HepG2 (cell line): ENCODE data around the gene M1AP. TPM values are rescaled to one million over a fixed set of nuclear protein-coding genes. Genes with fewer than 3 reads are reported as not detected.

Experiments used
- ARNTL ChIP-seq: sonication (generic); formaldehyde crosslinking; IDR thresholded peaks from 2 replicates; pipeline ENCODE4 v1.4.0; 2020; ENCODE audit warnings: mild to moderate bottlenecking, missing genetic modification reagents
- GMEB2 ChIP-seq: IDR thresholded peaks from 2 replicates; pipeline ENCODE4 v1.6.1; 2016; ENCODE audit warnings: missing biosample characterization, missing genetic modification reagents, low read depth
- GTF3A ChIP-seq: sonication (generic); formaldehyde crosslinking; conservative IDR thresholded peaks from 2 replicates; pipeline ENCODE4 v1.4.0; 2020; ENCODE audit warnings: mild to moderate bottlenecking, missing genetic modification reagents
- KDM3A ChIP-seq: IDR thresholded peaks from 2 replicates; pipeline ENCODE4 v1.6.1; 2018; ENCODE audit warnings: low read depth, missing compliant biosample characterization
- KLF11 ChIP-seq: IDR thresholded peaks from 2 replicates; pipeline ENCODE4 v1.6.1; 2016; ENCODE audit warnings: missing compliant biosample characterization
- SAP130 ChIP-seq: IDR thresholded peaks from 2 replicates; pipeline ENCODE4 v1.6.1; 2016; ENCODE audit warnings: low read depth
- SP4 ChIP-seq: sonication (generic); formaldehyde crosslinking; IDR thresholded peaks from 2 replicates; pipeline ENCODE4 v1.8.1; 2023; ENCODE audit warnings: mild to moderate bottlenecking, missing genetic modification reagents
- TFAP4 ChIP-seq: sonication (generic); IDR thresholded peaks from 2 replicates; pipeline ENCODE4 v1.6.1; 2016; ENCODE audit warnings: low read depth, borderline replicate concordance
- ZKSCAN1 ChIP-seq: fragments of 150-350 bp; IDR thresholded peaks from 2 replicates; pipeline ENCODE4 v1.6.1; 2014; ENCODE audit warnings: low read length
- ZNF10 ChIP-seq: sonication (generic); formaldehyde crosslinking; IDR thresholded peaks from 2 replicates; pipeline ENCODE4 v1.4.0; 2020; ENCODE audit warnings: mild to moderate bottlenecking, low read depth, missing genetic modification reagents, borderline replicate concordance
- ZNF296 ChIP-seq: sonication (generic); formaldehyde crosslinking; conservative IDR thresholded peaks from 2 replicates; pipeline ENCODE4 v1.5.0; 2020; ENCODE audit warnings: mild to moderate bottlenecking, missing genetic modification reagents
- ZNF431 ChIP-seq: sonication (generic); formaldehyde crosslinking; IDR thresholded peaks from 2 replicates; pipeline ENCODE4 v1.9.0; 2022; ENCODE audit warnings: missing genetic modification reagents, low read depth, mild to moderate bottlenecking, borderline replicate concordance
- ZNF607 ChIP-seq: sonication (generic); formaldehyde crosslinking; IDR thresholded peaks from 2 replicates; pipeline ENCODE4 v1.5.1; 2020; ENCODE audit warnings: missing genetic modification reagents, mild to moderate bottlenecking, borderline replicate concordance
- ZNF660 ChIP-seq: sonication (generic); formaldehyde crosslinking; IDR thresholded peaks from 2 replicates; pipeline ENCODE4 v1.5.1; 2020; ENCODE audit warnings: mild to moderate bottlenecking, low read depth, missing genetic modification reagents, borderline replicate concordance
- ZSCAN5A ChIP-seq: sonication (generic); formaldehyde crosslinking; IDR thresholded peaks from 2 replicates; pipeline ENCODE4 v1.8.0; 2022; ENCODE audit warnings: mild to moderate bottlenecking, missing genetic modification reagents, borderline replicate concordance
- polyA plus RNA-seq, 8 experiments: library from polyadenylated mRNA; depleted of rRNA in 3 of 8; stranded (reverse) in 7 of 8; unstranded in 1 of 8; fragments of >200 nt; fragmentation: Illumina TruSeq in 4 of 8; extraction: Trizol in 4 of 8; gene quantifications; 2 replicates each; pipeline versions ENCODE4 v1.2.1 to v1.2.3, GENCODE V29; 2011 to 2016; ENCODE audit warnings: low read depth in 4 of 8, missing spikeins in 1 of 8, mixed read lengths in 1 of 8; ENCODE audit not compliant: insufficient read depth in 1 of 8
- total RNA-seq, 5 experiments: library from RNA; depleted of rRNA; stranded (reverse); fragments of >200 nt; fragmentation: Illumina TruSeq; extraction: Trizol; gene quantifications; 2 replicates each; pipeline ENCODE4 v1.2.3, GENCODE V29; 2016; ENCODE audit warnings: low read depth in 1 of 5
- TF ChIP-seq, protein P1 (sequence below): sonication (generic); formaldehyde crosslinking; IDR thresholded peaks from 2 replicates; pipeline ENCODE4 v1.5.1; 2020; ENCODE audit warnings: missing genetic modification reagents, mild to moderate bottlenecking, borderline replicate concordance
- TF ChIP-seq, protein P2 (sequence below): sonication (generic); formaldehyde crosslinking; IDR thresholded peaks from 2 replicates; pipeline ENCODE4 v1.8.1; 2023; ENCODE audit warnings: mild to moderate bottlenecking, missing genetic modification reagents
- TF ChIP-seq, protein P3 (sequence below): sonication (generic); formaldehyde crosslinking; IDR thresholded peaks from 2 replicates; pipeline ENCODE4 v1.4.0; 2020; ENCODE audit warnings: missing genetic modification reagents

M1AP gene
- total and polyA plus RNA-seq, 2 of the 13 experiments (the other 11 are each of a cell fraction or from before 2014, with no cell fraction given): not detected

GRCh38 chr2:74525717-74526648 lies 122.1 kb downstream of the M1AP start, which contains the start of gene DQX1 (continued):
- no peak; the same call in 1 of the 2 replicates for TF ChIP-seq TFAP4
- TF ChIP-seq ZNF296 (CRISPR knock-in tag): no peak
- TF ChIP-seq ARNTL (CRISPR knock-in tag): no peak
- TF ChIP-seq ZNF10 (CRISPR knock-in tag): no peak
- TF ChIP-seq KDM3A: no peak
- TF ChIP-seq GTF3A (CRISPR knock-in tag): no peak
- TF ChIP-seq, protein P1, sequence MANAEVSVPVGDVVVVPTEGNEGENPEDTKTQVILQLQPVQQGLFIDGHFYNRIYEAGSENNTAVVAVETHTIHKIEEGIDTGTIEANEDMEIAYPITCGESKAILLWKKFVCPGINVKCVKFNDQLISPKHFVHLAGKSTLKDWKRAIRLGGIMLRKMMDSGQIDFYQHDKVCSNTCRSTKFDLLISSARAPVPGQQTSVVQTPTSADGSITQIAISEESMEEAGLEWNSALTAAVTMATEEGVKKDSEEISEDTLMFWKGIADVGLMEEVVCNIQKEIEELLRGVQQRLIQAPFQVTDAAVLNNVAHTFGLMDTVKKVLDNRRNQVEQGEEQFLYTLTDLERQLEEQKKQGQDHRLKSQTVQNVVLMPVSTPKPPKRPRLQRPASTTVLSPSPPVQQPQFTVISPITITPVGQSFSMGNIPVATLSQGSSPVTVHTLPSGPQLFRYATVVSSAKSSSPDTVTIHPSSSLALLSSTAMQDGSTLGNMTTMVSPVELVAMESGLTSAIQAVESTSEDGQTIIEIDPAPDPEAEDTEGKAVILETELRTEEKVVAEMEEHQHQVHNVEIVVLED (CRISPR knock-in tag): peak; percentile 45
- TF ChIP-seq ZKSCAN1: no peak
- TF ChIP-seq, protein P2, sequence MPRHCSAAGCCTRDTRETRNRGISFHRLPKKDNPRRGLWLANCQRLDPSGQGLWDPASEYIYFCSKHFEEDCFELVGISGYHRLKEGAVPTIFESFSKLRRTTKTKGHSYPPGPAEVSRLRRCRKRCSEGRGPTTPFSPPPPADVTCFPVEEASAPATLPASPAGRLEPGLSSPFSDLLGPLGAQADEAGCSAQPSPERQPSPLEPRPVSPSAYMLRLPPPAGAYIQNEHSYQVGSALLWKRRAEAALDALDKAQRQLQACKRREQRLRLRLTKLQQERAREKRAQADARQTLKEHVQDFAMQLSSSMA: peak; percentile 49; the same call in 1 of the 2 replicates
- TF ChIP-seq SAP130: peak; percentile 98
- TF ChIP-seq ZNF607 (CRISPR knock-in tag): 0 out of 2 replicates have a peak, but pooled peaks have one; percentile 33
- TF ChIP-seq, protein P3, sequence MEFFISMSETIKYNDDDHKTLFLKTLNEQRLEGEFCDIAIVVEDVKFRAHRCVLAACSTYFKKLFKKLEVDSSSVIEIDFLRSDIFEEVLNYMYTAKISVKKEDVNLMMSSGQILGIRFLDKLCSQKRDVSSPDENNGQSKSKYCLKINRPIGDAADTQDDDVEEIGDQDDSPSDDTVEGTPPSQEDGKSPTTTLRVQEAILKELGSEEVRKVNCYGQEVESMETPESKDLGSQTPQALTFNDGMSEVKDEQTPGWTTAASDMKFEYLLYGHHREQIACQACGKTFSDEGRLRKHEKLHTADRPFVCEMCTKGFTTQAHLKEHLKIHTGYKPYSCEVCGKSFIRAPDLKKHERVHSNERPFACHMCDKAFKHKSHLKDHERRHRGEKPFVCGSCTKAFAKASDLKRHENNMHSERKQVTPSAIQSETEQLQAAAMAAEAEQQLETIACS (CRISPR knock-in tag): no peak
- TF ChIP-seq SP4 (CRISPR knock-in tag): no peak; the same call in 1 of the 2 replicates
- TF ChIP-seq GMEB2 (CRISPR knock-in tag): peak; percentile 38; the same call in 1 of the 2 replicates
- TF ChIP-seq KLF11 (CRISPR knock-in tag): peak; percentile 32; the same call in 1 of the 2 replicates
- no peak for TF ChIP-seq ZNF431 (CRISPR knock-in tag)
- no peak for TF ChIP-seq ZNF660 (CRISPR knock-in tag)
- TF ChIP-seq ZSCAN5A (CRISPR knock-in tag): no peak
